ENCODE results near the gene PLIN1.

Gene PLIN1

GRCh38 chr15:89648106-89649012, 30.8 kb downstream of the PLIN1 start:
- no peak for DNase-seq (ENCODE audit: low read depth)
- no peak for TF ChIP-seq CTCF (IDR thresholded peaks at IDR 0.05; ENCODE audit: insufficient read depth, low read depth, low read length, missing control alignments)
- no peak overlapping the region for H3K4me3 ChIP-seq (ENCODE audit: low read depth, low read length)

GRCh38 chr15:89647191-89647851, 31.8 kb downstream of the PLIN1 start:
- peak; percentile 92 for TF ChIP-seq CTCF (IDR thresholded peaks at IDR 0.05; ENCODE audit: insufficient read depth, low read depth, low read length, missing control alignments)
- no peak overlapping the region for H3K4me3 ChIP-seq (ENCODE audit: low read depth, low read length)
- DNase-seq (ENCODE audit: low read depth), result peak; percentile 61

- H3K4me3 ChIP-seq (ENCODE audit: low read depth, low read length), result no peak overlapping the region
- DNase-seq (ENCODE audit: low read depth), result no peak
- no peak for TF ChIP-seq CTCF (IDR thresholded peaks at IDR 0.05; ENCODE audit: insufficient read depth, low read depth, low read length, missing control alignments)
Observed at GRCh38 chr15:89646416-89647141, 32.6 kb downstream of the PLIN1 start.

- DNase-seq (ENCODE audit: low read depth), result no peak
- H3K4me3 ChIP-seq (ENCODE audit: low read depth, low read length), result no peak overlapping the region
- no peak for TF ChIP-seq CTCF (IDR thresholded peaks at IDR 0.05; ENCODE audit: insufficient read depth, low read depth, low read length, missing control alignments)
Observed at GRCh38 chr15:89645680-89646079, 33.5 kb downstream of the PLIN1 start.

GRCh38 chr15:89642106-89642505, 37.1 kb downstream of the PLIN1 start:
- H3K4me3 ChIP-seq (ENCODE audit: low read depth, low read length), result no peak overlapping the region
- no peak for DNase-seq (ENCODE audit: low read depth)
- no peak for TF ChIP-seq CTCF (IDR thresholded peaks at IDR 0.05; ENCODE audit: insufficient read depth, low read depth, low read length, missing control alignments)

- DNase-seq (ENCODE audit: low read depth), result no peak
- no peak overlapping the region for H3K4me3 ChIP-seq (ENCODE audit: low read depth, low read length)
- no peak for TF ChIP-seq CTCF (IDR thresholded peaks at IDR 0.05; ENCODE audit: insufficient read depth, low read depth, low read length, missing control alignments)
Observed at GRCh38 chr15:89641053-89641452, 38.1 kb downstream of the PLIN1 start.
